NB4 (cell line): ENCODE measurements around the gene LRRC39.
"Not testable (repeated sequence)": the region's sequence is repeated elsewhere in the genome, so short reads cannot be mapped to it uniquely, and the experiment has no call there.

Source experiments
- DNase-seq: peaks from one replicate; pipeline ENCODE4 v3.0.0; 2010; ENCODE audit warnings: low read depth
- H3K4me3 ChIP-seq: one replicate; pipeline ENCODE4 v1.5.1; 2011; ENCODE audit warnings: mild to moderate bottlenecking, low read depth, low read length, moderate library complexity
- MAX ChIP-seq: IDR thresholded peaks from 2 replicates; pipeline ENCODE4 v1.6.1; 2011; ENCODE audit warnings: low read depth, low read length
- MYC ChIP-seq: IDR thresholded peaks from 2 replicates; pipeline ENCODE4 v1.6.1; 2011; ENCODE audit warnings: low read depth, low read length
- POLR2A ChIP-seq: IDR thresholded peaks from 2 replicates; pipeline ENCODE4 v1.6.1; 2011; ENCODE audit warnings: mild to moderate bottlenecking; ENCODE audit not compliant: insufficient read length; ENCODE audit errors: extremely low read depth
- TF ChIP-seq, protein P1 (sequence below): IDR thresholded peaks from one replicate; pipeline ENCODE4 v1.5.1; 2012; ENCODE audit warnings: low read depth, low read length

Gene LRRC39

GRCh38 chr1:100215101-100215500, 37.0 kb upstream of the LRRC39 start:
- TF ChIP-seq, protein P1, sequence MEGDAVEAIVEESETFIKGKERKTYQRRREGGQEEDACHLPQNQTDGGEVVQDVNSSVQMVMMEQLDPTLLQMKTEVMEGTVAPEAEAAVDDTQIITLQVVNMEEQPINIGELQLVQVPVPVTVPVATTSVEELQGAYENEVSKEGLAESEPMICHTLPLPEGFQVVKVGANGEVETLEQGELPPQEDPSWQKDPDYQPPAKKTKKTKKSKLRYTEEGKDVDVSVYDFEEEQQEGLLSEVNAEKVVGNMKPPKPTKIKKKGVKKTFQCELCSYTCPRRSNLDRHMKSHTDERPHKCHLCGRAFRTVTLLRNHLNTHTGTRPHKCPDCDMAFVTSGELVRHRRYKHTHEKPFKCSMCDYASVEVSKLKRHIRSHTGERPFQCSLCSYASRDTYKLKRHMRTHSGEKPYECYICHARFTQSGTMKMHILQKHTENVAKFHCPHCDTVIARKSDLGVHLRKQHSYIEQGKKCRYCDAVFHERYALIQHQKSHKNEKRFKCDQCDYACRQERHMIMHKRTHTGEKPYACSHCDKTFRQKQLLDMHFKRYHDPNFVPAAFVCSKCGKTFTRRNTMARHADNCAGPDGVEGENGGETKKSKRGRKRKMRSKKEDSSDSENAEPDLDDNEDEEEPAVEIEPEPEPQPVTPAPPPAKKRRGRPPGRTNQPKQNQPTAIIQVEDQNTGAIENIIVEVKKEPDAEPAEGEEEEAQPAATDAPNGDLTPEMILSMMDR, result no peak
- TF ChIP-seq MYC (no peak), POLR2A (no peak), MAX (no peak)

GRCh38 chr1:100213141-100213540, 35.1 kb upstream of the LRRC39 start:
- H3K4me3 ChIP-seq, result no peak overlapping the region
- TF ChIP-seq MYC (no peak), POLR2A (no peak), MAX (no peak)
- TF ChIP-seq, protein P1, result no peak
- DNase-seq, result no peak

More at GRCh38 chr1:100215101-100215500, 37.0 kb upstream of the LRRC39 start:
- no peak for DNase-seq
- no peak overlapping the region for H3K4me3 ChIP-seq

DNA sequence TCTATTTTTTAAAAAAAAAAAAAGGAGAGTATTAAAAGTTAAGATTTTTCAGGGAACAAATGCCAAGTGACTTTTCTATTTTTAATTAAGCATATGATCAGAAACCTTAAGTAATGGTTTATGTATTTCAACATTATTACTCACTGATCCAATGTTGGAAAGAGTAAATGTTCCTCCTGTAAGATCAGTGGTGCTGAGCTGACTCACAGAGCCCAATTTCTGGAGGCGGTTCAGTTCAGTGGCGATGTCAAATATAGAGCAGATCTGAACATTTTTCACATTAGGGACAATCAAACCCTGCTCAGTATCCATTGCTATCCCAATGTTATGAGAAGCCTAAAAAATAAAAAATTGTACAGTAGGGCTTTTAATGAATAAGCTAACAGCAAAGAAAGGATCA, 28.2 kb upstream of the LRRC39 start:
- H3K4me3 ChIP-seq, result no peak overlapping the region
- TF ChIP-seq MAX, result no peak
- no peak for TF ChIP-seq POLR2A
- TF ChIP-seq MYC, result no peak
- TF ChIP-seq, protein P1, result no peak
- DNase-seq, result no peak

- H3K4me3 ChIP-seq, DNase-seq: not testable (repeated sequence)
These were observed 27.5 kb upstream of the LRRC39 start for GRCh38 chr1:100205593-100205992.

- not testable (repeated sequence) for H3K4me3 ChIP-seq, DNase-seq
These were observed 27.0 kb upstream of the LRRC39 start for GRCh38 chr1:100205103-100205502.

- DNase-seq, H3K4me3 ChIP-seq: not testable (repeated sequence)
These were observed 24.6 kb upstream of the LRRC39 start for GRCh38 chr1:100202703-100203102.

DNA sequence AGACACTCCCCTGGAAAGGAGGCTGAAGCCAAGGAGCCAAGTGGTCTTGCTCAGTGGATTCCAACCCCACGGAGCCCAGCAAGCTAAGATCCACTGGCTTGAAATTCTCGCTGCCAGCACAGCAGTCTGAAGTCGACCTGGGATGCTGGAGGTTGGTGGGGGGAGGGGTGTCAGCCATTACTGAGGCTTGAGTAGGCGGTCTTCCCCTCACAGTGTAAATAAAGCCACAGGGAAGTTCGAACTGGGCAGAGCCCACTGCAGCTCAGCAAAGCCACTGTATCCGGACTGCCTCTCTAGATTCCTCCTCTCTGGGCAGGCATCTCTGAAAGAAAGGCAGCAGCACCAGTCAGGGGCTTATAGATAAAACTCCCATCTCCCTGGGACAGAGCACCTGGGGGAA, 22.0 kb upstream of the LRRC39 start:
- DNase-seq, H3K4me3 ChIP-seq: not testable (repeated sequence)

DNA sequence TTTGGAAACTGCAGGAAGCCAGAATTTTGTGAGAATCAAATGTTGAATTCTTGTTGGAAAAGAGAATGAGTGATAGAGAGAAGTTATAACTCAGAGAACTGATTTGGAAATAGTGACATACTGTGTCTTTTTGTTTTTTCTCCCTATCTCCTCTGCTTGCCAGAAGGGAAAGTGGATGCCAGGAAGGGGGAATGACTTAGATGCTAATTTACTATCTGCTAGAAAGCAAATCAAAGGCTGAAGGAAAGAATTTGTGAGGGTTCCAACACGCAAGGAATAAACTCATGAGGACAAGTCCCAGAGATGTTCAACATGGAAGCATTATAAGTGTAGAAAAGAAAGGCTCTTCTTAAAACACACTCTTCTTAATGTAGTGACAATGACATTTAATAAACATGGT, 20.5 kb upstream of the LRRC39 start:
- no peak for DNase-seq
- H3K4me3 ChIP-seq, result no peak overlapping the region
- no peak for TF ChIP-seq MAX
- no peak for TF ChIP-seq MYC
- no peak for TF ChIP-seq POLR2A

DNA sequence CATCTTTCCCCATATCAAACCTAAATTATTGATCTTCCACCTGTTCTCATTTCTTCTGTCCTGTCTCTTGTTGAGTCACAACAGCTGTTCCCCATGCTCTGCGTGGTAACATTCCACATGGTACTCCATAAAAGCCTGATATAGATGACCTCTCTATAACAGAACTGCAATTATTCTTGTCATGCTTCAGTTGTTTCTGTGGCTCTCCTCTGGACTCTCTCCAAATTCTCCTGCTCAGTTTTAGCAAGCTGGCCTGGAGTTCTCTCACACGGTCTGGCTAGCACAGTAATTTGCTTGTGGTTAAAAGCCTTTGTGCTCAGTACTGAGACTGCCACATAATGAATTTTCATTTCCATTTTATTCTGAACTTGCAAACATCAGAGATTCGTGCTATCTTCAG, 10.6 kb upstream of the LRRC39 start:
- no peak overlapping the region for H3K4me3 ChIP-seq
- DNase-seq, result no peak
- TF ChIP-seq MYC (no peak), MAX (no peak), POLR2A (no peak)
- TF ChIP-seq, protein P1, result no peak
